ENCODE results near the gene RAI14.

DNA sequence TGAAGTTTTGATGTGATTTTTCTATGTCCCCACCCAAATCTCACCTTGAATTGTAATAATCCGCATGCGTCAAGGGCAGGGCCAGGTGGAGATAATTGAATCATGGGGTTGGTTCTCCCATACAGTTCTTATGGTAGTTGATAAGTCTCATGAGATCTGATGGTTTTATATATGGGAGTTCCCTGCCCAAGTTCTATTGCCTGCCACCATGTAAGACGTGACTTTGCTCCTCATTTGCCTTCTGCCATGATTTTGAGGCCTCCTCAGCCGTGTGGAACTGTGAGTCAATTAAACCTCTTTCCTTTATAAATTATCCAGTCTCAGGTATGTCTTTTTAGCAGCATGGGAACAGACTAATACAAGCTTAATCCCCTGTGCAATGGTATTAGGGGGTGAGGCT is 25.5 kb upstream of the RAI14 start:
- TF ChIP-seq, protein P1, sequence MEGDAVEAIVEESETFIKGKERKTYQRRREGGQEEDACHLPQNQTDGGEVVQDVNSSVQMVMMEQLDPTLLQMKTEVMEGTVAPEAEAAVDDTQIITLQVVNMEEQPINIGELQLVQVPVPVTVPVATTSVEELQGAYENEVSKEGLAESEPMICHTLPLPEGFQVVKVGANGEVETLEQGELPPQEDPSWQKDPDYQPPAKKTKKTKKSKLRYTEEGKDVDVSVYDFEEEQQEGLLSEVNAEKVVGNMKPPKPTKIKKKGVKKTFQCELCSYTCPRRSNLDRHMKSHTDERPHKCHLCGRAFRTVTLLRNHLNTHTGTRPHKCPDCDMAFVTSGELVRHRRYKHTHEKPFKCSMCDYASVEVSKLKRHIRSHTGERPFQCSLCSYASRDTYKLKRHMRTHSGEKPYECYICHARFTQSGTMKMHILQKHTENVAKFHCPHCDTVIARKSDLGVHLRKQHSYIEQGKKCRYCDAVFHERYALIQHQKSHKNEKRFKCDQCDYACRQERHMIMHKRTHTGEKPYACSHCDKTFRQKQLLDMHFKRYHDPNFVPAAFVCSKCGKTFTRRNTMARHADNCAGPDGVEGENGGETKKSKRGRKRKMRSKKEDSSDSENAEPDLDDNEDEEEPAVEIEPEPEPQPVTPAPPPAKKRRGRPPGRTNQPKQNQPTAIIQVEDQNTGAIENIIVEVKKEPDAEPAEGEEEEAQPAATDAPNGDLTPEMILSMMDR (IDR thresholded peaks at IDR 0.05; ENCODE audit: poor library complexity) = no peak
- TF ChIP-seq EZH2 (IDR thresholded peaks at IDR 0.05; ENCODE audit: borderline replicate concordance) = no peak
